ENCODE results near the gene LRRC56.
A peak's percentile ranks its signal among the peaks of the same experiment; 100 is the strongest.

The LRRC56 gene

DNA sequence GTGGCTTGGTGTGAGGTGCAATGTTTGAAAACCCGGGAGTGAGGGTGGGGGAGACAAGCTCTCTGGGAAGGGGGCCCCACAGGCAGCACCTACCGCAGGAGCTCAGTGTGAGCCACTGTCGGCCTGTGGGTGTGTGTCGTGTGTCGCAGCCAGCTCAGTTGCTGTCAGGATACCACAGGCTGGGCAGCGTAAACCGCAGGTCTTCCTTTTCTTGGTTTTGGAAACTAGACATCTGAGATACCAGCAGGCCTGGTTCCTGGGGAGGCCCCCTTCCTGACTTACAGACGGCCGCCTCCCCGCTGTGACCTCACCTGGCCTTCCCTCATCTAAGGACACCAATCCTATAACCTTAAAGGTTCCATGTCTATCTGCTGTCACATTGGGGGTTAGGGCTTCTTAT lies 59.0 kb downstream of the LRRC56 start:
- DNase-seq (ENCODE audit: low read depth): no peak
- H3K4me3 ChIP-seq (ENCODE audit: low read depth, low read length): no peak overlapping the region
- TF ChIP-seq, protein P1, sequence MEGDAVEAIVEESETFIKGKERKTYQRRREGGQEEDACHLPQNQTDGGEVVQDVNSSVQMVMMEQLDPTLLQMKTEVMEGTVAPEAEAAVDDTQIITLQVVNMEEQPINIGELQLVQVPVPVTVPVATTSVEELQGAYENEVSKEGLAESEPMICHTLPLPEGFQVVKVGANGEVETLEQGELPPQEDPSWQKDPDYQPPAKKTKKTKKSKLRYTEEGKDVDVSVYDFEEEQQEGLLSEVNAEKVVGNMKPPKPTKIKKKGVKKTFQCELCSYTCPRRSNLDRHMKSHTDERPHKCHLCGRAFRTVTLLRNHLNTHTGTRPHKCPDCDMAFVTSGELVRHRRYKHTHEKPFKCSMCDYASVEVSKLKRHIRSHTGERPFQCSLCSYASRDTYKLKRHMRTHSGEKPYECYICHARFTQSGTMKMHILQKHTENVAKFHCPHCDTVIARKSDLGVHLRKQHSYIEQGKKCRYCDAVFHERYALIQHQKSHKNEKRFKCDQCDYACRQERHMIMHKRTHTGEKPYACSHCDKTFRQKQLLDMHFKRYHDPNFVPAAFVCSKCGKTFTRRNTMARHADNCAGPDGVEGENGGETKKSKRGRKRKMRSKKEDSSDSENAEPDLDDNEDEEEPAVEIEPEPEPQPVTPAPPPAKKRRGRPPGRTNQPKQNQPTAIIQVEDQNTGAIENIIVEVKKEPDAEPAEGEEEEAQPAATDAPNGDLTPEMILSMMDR (IDR thresholded peaks at IDR 0.05; ENCODE audit: insufficient read depth, low read depth, low read length, missing control alignments): no peak

DNA sequence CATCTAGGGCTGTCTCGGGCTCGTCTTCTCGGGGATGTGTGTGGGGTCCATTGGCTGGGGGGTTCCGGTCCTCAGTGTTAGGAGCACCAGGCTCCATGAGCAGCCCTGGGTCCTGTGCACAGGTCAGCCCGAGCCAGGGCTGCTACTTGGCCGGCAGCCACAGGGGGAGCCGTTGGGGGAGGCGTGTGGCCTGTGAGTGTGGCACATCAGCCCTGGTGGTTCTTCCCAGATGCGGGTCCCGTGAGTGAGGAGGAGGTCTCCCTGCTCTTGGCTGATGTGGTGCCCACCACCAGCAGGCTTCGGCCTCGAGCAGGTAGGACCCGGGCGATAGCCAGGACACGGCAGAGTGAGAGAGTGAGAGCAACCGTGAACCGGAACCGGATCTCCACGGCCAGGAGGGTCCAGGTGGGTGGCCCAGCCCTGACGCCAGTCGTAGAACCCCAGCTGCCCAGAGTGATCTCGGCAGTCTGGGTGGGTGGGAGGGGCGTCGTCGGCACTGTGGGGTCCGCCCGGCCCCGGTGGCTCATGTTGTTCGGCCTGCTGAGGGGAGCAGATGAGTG lies 59.9 kb downstream of the LRRC56 start:
- H3K4me3 ChIP-seq (ENCODE audit: low read depth, low read length): no peak overlapping the region
- TF ChIP-seq, protein P1 (IDR thresholded peaks at IDR 0.05; ENCODE audit: insufficient read depth, low read depth, low read length, missing control alignments): peak; percentile 10
- no peak for DNase-seq (ENCODE audit: low read depth)

DNA sequence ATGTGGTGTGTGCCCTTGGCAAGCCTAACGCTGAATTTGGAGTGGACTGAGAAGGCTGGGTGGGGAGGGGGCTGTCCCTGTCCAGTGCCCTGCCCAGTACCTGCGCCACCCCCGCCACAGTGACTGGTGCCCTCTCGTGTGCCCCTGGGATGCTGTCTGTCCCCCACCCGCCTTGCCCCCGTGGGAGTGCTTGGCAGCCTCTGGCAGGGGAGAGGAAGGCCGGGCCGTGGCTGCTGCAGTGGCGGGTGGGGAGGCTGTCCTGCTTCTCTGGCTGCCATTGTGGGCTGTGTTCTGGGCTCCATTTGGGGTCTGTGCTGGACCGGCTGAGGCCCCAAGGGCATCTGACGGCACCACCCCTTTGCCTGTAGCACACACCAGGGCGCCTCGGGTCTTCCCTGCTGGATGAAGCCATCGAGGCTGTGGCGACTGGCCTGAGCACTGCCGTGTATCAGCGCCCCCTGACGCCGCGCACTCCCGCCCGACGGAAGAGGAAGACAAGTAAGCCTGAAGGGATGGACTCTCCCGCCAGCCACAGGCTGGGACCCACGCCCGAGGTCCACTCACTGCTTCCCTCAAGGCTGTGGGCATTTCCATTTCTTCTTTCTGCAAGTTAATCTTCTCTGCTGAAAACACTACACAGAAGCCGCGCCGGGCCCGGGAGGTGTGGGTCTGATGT lies 60.8 kb downstream of the LRRC56 start:
- DNase-seq (ENCODE audit: low read depth): no peak
- TF ChIP-seq, protein P1 (IDR thresholded peaks at IDR 0.05; ENCODE audit: insufficient read depth, low read depth, low read length, missing control alignments): no peak
- no peak overlapping the region for H3K4me3 ChIP-seq (ENCODE audit: low read depth, low read length)

DNA sequence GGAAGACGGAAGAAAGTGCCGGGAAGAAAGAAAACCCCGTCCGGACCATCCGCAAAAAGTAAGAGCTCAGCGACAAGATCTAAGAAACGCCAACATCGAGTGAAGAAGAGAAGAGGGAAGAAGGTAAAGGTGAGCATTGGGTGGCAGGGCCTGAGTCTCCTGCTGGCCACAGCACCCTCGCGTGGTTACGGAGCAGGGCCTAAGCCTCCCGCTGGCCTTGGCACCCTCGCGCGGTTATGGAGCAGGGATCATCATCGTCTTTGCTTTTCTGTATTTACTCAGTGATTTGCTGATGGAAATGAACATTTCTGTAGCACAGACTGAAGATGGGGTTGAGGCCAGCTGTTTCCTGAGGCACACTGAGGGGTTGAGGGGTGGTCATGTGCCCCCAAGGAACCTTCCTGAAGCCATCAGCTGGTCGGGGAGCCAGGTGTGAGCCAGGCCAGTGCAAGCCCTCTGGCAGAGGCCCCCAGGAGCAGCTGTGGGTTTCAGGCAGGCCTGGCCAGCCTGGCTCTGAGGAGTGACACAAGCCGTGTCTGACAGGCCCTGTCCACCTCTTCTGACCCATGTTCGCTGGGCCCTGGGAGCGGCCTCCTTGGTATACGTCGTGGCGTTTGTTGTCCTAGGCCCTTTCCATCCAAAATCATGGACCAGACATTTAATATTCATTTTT lies 64.4 kb downstream of the LRRC56 start:
- TF ChIP-seq, protein P1 (IDR thresholded peaks at IDR 0.05; ENCODE audit: insufficient read depth, low read depth, low read length, missing control alignments): no peak
- DNase-seq (ENCODE audit: low read depth): no peak
- H3K4me3 ChIP-seq (ENCODE audit: low read depth, low read length): no peak overlapping the region

DNA sequence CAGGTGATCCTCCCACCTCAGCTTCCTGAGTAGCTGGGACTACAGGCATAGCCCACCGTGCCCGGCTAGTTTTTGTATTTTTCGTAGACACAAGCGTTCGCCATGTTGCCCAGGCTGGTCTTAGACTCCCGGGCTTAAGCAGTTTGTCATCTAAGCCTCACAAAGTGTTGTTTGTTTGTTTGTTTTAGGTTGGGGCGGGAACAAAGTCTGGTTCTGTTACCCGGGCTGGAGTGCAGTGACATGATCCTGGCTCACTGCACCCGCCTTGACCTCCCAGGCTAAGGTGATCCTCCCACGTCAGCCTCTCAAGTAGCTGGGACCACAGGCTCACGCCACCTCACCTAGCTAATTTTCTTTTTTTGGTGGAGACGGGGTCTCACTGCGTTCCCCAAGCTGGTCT lies 65.8 kb downstream of the LRRC56 start:
- no peak for DNase-seq (ENCODE audit: low read depth)
- H3K4me3 ChIP-seq (ENCODE audit: low read depth, low read length): no peak overlapping the region
- TF ChIP-seq, protein P1 (IDR thresholded peaks at IDR 0.05; ENCODE audit: insufficient read depth, low read depth, low read length, missing control alignments): no peak

Data from GM12865 (cell line).